Measurements from ENCODE around the gene CACYBP. TPM values are rescaled to one million over a fixed set of nuclear protein-coding genes. Genes with fewer than 3 reads are reported as not detected.

Gene CACYBP
- total and polyA plus RNA-seq, 8 donors: 16.5 to 317 (median 64.1) TPM

DNA sequence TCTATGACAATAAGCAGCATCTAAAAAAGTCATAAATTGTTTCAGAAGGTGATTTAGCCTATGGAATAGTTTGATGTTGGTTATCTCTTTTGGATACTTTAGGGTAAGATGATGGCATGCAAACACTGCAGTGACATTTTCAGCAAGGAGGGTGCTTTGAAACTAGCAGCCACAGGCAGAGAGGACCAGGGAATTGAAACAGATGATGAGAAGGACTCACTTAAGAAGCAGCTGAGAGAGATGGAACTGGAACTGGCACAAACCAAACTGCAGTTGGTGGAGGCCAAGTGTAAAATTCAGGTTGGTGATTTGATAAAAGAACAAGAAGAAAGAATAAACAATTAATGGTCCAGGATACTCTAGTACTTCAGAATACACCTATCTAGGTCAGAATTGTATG, 11.2 kb upstream of the CACYBP start:
- Histone ChIP-seq H3K27me3 (no peaks in the 10 kb centered on the region), H3K27ac (no peak overlapping the region), H3K36me3 (peaks cover 0 to 17% (median 5%) of the 10 kb centered on the region in 4 donors), H3K9me3 (no peaks in the 10 kb centered on the region), H3K4me3 (no peak overlapping the region), H3K4me1 (peaks cover 7 to 19% (median 11%) of the 10 kb centered on the region in 4 donors)
- intact Hi-C loops (cut with DNase I; ENCODE audit: low total_unique reads): loop anchor here (10.0 kb wide), 1 partner anchor 214 kb away; no protein-coding TSS in a partner anchor
- DNase-seq: no peak
- no peak for TF ChIP-seq POLR2A (IDR thresholded peaks at IDR 0.05)
- no peak for TF ChIP-seq EP300 (IDR thresholded peaks at IDR 0.05)
- no peak for TF ChIP-seq POLR2AphosphoS5 (IDR thresholded peaks at IDR 0.05)
- TF ChIP-seq, protein P1, sequence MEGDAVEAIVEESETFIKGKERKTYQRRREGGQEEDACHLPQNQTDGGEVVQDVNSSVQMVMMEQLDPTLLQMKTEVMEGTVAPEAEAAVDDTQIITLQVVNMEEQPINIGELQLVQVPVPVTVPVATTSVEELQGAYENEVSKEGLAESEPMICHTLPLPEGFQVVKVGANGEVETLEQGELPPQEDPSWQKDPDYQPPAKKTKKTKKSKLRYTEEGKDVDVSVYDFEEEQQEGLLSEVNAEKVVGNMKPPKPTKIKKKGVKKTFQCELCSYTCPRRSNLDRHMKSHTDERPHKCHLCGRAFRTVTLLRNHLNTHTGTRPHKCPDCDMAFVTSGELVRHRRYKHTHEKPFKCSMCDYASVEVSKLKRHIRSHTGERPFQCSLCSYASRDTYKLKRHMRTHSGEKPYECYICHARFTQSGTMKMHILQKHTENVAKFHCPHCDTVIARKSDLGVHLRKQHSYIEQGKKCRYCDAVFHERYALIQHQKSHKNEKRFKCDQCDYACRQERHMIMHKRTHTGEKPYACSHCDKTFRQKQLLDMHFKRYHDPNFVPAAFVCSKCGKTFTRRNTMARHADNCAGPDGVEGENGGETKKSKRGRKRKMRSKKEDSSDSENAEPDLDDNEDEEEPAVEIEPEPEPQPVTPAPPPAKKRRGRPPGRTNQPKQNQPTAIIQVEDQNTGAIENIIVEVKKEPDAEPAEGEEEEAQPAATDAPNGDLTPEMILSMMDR (IDR thresholded peaks at IDR 0.05): no peak

DNA sequence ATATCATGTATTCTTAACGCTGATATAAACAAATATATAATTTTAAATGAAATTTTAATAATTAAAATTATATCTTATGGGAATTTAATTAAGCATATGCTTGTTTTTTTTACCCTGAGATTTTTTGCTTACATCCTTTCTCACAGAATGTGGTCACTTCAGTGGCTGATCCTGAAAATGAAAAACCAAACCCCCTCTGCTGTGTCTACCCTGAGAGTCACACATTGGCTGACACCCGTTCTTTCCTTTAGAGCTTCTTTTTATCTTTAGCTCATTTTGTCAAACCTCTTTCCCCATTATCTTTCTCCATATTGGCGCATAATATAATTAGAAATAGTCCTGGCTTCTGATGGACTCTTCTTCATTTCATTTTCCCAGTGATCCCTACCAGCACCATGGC, 10.8 kb upstream of the CACYBP start:
- no peaks in the 10 kb centered on the region for H3K9me3 ChIP-seq
- peaks cover 0 to 22% (median 5%) of the 10 kb centered on the region in 4 donors for H3K36me3 ChIP-seq
- DNase-seq: no peak
- peaks cover 7 to 19% (median 11%) of the 10 kb centered on the region in 4 donors for H3K4me1 ChIP-seq
- TF ChIP-seq EP300 (IDR thresholded peaks at IDR 0.05) (no peak), POLR2AphosphoS5 (IDR thresholded peaks at IDR 0.05) (no peak)
- TF ChIP-seq, protein P1 (IDR thresholded peaks at IDR 0.05): no peak
- intact Hi-C loops (cut with DNase I; ENCODE audit: low total_unique reads): loop anchor here (10.0 kb wide), 1 partner anchor 214 kb away; no protein-coding TSS in a partner anchor
- H3K27me3 ChIP-seq: no peaks in the 10 kb centered on the region
- WGBS, 5 donors: 78 to 96% (median 91%) methylated on average over 3 of the region's 3 CpGs
- peak overlapping the region in 1 of 5 donors; percentile 84 for H3K27ac ChIP-seq
- H3K4me3 ChIP-seq: no peak overlapping the region

DNA sequence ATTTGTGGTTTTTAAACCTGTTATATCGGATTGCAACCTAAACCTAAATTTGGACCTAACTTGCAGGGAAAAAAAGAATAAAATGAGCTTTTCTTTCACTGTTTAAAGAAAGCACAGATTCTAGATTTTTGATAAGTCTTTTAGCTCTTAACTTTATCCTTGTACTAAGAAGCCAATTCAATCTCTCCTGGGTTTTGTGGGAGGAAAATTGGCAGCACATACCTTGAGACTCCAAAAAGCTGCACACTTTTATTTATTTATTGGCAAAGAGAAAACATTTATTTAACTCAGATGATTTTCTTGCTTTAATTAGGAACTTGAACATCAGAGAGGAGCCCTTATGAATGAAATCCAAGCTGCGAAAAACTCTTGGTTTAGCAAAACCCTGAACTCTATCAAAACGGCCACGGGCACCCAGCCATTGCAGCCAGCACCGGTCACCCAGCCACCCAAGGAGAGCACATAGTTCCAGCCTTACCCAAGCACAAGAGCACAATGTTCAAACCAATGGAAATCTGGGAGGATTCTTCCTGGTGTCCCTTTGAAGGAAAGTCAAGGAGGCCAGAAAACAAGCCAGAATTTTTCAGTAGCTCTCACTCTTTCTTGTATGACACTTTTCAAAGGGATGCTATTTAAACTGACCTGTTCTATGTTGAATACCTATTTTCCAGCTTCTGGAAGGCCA, 10.1 kb upstream of the CACYBP start:
- Histone ChIP-seq H3K9me3 (no peaks in the 10 kb centered on the region), H3K36me3 (peaks cover 0 to 23% (median 2%) of the 10 kb centered on the region in 4 donors), H3K27me3 (no peaks in the 10 kb centered on the region), H3K27ac (peak overlapping the region; percentile 72 to 87 (median 78)), H3K4me3 (peak overlapping the region in 1 of 4 donors; percentile 29), H3K4me1 (peaks cover 7 to 19% (median 11%) of the 10 kb centered on the region in 4 donors)
- WGBS, 5 donors: 38 to 73% (median 57%) methylated on average over 5 of the region's 5 CpGs
- TF ChIP-seq, protein P1 (IDR thresholded peaks at IDR 0.05): no peak
- DNase-seq: no peak
- intact Hi-C loops (cut with DNase I; ENCODE audit: low total_unique reads): loop anchor here (10.0 kb wide), 1 partner anchor 215 kb away; no protein-coding TSS in a partner anchor

DNA sequence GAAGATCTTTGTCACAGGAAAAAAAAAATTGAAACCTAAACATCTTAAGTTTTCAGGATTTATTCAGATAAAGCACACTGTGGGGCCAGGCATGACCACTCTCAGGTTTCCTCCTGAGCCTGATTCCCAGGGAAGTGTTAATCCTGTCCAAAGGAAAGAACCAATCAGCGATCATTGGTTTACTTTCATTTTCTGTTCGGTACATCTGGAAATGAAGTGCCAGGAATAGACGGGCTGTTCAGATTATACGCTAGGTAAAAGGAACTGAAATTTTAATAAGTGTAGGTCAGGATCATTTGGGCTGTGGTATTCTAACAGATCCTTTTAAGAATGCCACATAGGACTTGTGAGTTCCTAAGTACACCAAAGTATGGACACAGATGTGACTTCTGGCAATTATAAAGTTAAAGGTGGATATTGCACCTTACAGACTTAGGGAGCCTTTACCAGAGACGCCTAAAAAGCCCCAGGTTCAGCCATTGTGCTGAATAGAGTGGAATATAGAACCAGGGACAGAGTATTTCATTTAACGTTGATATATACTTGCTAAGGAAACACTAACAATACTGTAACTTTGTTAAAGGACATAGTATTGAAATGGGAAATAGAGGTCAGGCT, 9.3 kb upstream of the CACYBP start:
- Histone ChIP-seq H3K9me3 (no peaks in the 10 kb centered on the region), H3K27me3 (no peaks in the 10 kb centered on the region), H3K27ac (peak overlapping the region in 4 of 5 donors; percentile 75 to 87 (median 81)), H3K4me1 (peaks cover 7 to 19% (median 11%) of the 10 kb centered on the region in 4 donors), H3K4me3 (peak overlapping the region; percentile 28 to 46 (median 36)), H3K36me3 (peaks cover 0 to 17% (median 0%) of the 10 kb centered on the region in 4 donors)
- intact Hi-C loops (cut with DNase I; ENCODE audit: low total_unique reads): no loop called here
- WGBS, 5 donors: 19 to 38% (median 28%) methylated on average over 6 of the region's 6 CpGs
- TF ChIP-seq POLR2AphosphoS5 (IDR thresholded peaks at IDR 0.05) (peak in 2 of 3 donors; percentile 33 to 46), POLR2A (IDR thresholded peaks at IDR 0.05) (no peak), EP300 (IDR thresholded peaks at IDR 0.05) (no peak)
- TF ChIP-seq, protein P1 (IDR thresholded peaks at IDR 0.05): no peak
- peak in 1 of 2 donors; percentile 55 for DNase-seq

Measured in stomach (tissue), 9 donors.